GM12875 (cell line): Measurements from ENCODE around the gene ABHD17B.

Experiments used
- H3K4me3 ChIP-seq: one replicate; pipeline ENCODE4 v1.5.1; 2011; ENCODE audit warnings: low read depth, low read length, control low read depth
- CTCF ChIP-seq: IDR thresholded peaks from 2 replicates; pipeline ENCODE4 v1.5.1; 2011; ENCODE audit warnings: low read depth, mild to moderate bottlenecking, control low read depth, inconsistent platforms, low read length, moderate library complexity, borderline replicate concordance; ENCODE audit not compliant: insufficient read depth

Gene ABHD17B

GRCh38 chr9:71822935-71823334, 88.1 kb downstream of the ABHD17B start:
- no peak for TF ChIP-seq CTCF
- H3K4me3 ChIP-seq, result no peak overlapping the region

- H3K4me3 ChIP-seq, result no peak overlapping the region
- no peak for TF ChIP-seq CTCF
Measured at GRCh38 chr9:71822456-71822855, 88.5 kb downstream of the ABHD17B start.

- no peak for TF ChIP-seq CTCF
- H3K4me3 ChIP-seq, result no peak overlapping the region
Measured at GRCh38 chr9:71821405-71821804, 89.6 kb downstream of the ABHD17B start.

DNA sequence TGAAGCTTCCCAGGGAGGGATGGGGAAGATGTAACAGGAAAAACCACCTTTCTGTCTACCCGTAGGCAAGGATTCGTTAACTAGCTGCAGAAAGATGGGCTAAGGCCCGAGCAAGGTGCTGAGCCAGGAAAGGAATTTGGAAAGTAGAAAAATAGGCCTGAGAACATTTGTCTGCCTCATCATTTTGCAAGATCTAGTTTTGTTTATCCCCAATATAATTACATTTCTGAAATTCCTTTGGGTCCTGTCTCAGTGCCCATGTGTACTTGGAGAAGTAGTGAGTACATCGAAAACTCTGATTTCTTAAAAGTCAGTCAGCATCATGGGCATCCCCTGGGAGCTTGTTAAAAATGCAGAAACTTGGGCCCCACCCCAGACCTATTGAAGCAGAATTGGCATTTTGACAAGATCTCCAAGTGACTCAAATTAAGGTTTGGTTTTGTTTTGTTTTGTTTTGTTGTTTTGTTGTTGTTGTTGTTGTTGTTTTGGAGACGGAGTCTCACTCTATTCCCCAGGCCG, 90.5 kb downstream of the ABHD17B start:
- TF ChIP-seq CTCF, result no peak
- H3K4me3 ChIP-seq, result no peak overlapping the region

- peak; percentile 28; the same call in 1 of the 2 replicates for TF ChIP-seq CTCF
- no peak overlapping the region for H3K4me3 ChIP-seq
Measured at GRCh38 chr9:71819115-71819739, 91.8 kb downstream of the ABHD17B start.

- no peak for TF ChIP-seq CTCF
- no peak overlapping the region for H3K4me3 ChIP-seq
Measured at GRCh38 chr9:71816916-71817451, 94.0 kb downstream of the ABHD17B start.
